ENCODE measurements around the gene RNF220.

Gene RNF220

GRCh38 chr1:44565259-44565750, 160.2 kb downstream of the RNF220 start:
- Histone ChIP-seq H3K36me3 (ENCODE audit: control insufficient read depth, low read length) (no peaks in the 10 kb centered on the region), H3K9me2 (replicated peaks; ENCODE audit: control insufficient read depth, low read length) (no peaks in the 10 kb centered on the region), H3K79me2 (ENCODE audit: control insufficient read depth, low read length) (no peaks in the 10 kb centered on the region), H3K4me1 (ENCODE audit: control insufficient read depth, low read length) (no peaks in the 10 kb centered on the region), H3K27me3 (ENCODE audit: control insufficient read depth, low read length) (peaks cover 13% of the 10 kb centered on the region), H3K4me3 (ENCODE audit: low read length) (no peak overlapping the region), H4K20me1 (ENCODE audit: control insufficient read depth, insufficient read depth, low read depth, low read length) (no peaks in the 10 kb centered on the region), H3K9me3 (ENCODE audit: control insufficient read depth, insufficient read depth, low read length) (no peaks in the 10 kb centered on the region), H3K4me2 (ENCODE audit: low read length) (no peak overlapping the region), H3K27ac (ENCODE audit: low read depth, low read length) (no peak overlapping the region), H3F3A (ENCODE audit: control insufficient read depth, insufficient read depth) (no peaks in the 10 kb centered on the region)
- TF ChIP-seq, protein P1, sequence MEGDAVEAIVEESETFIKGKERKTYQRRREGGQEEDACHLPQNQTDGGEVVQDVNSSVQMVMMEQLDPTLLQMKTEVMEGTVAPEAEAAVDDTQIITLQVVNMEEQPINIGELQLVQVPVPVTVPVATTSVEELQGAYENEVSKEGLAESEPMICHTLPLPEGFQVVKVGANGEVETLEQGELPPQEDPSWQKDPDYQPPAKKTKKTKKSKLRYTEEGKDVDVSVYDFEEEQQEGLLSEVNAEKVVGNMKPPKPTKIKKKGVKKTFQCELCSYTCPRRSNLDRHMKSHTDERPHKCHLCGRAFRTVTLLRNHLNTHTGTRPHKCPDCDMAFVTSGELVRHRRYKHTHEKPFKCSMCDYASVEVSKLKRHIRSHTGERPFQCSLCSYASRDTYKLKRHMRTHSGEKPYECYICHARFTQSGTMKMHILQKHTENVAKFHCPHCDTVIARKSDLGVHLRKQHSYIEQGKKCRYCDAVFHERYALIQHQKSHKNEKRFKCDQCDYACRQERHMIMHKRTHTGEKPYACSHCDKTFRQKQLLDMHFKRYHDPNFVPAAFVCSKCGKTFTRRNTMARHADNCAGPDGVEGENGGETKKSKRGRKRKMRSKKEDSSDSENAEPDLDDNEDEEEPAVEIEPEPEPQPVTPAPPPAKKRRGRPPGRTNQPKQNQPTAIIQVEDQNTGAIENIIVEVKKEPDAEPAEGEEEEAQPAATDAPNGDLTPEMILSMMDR (IDR thresholded peaks at IDR 0.05; ENCODE audit: low read depth, low read length, poor library complexity, severe bottlenecking): no peak
- no peak for TF ChIP-seq EZH2phosphoT487 (IDR thresholded peaks at IDR 0.05; ENCODE audit: borderline replicate concordance, low read length)

DNA sequence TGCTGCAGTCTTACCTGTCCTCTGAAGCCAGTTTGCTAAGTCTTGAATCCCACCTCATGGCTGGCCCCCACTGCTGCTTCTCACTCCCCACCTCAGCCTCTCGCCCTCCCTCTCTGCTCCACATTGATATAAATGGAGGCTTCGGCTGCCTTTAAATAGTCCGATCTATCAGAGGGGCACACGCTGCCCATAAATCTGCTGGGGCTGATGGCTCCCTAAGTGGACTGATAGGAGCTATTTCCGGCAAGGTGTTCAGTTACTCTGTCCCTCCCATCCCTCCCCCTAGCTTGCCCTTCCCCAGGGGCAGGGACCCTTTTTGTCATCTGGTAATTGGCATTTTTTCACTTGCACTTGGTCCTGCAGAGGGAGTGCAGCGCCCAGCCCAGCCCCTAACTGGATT, 160.8 kb downstream of the RNF220 start:
- H3K4me2 ChIP-seq (ENCODE audit: low read length): no peak overlapping the region
- no peak overlapping the region for H3K27ac ChIP-seq (ENCODE audit: low read depth, low read length)
- no peak overlapping the region for H3K4me3 ChIP-seq (ENCODE audit: low read length)
- H3K79me2 ChIP-seq (ENCODE audit: control insufficient read depth, low read length): no peaks in the 10 kb centered on the region
- H3K9me2 ChIP-seq (replicated peaks; ENCODE audit: control insufficient read depth, low read length): no peaks in the 10 kb centered on the region
- H3K27me3 ChIP-seq (ENCODE audit: control insufficient read depth, low read length): peaks cover 13% of the 10 kb centered on the region
- TF ChIP-seq EZH2phosphoT487 (IDR thresholded peaks at IDR 0.05; ENCODE audit: borderline replicate concordance, low read length): no peak
- TF ChIP-seq, protein P1 (IDR thresholded peaks at IDR 0.05; ENCODE audit: low read depth, low read length, poor library complexity, severe bottlenecking): no peak
- H3K9me3 ChIP-seq (ENCODE audit: control insufficient read depth, insufficient read depth, low read length): no peaks in the 10 kb centered on the region
- H3F3A ChIP-seq (ENCODE audit: control insufficient read depth, insufficient read depth): no peaks in the 10 kb centered on the region
- H4K20me1 ChIP-seq (ENCODE audit: control insufficient read depth, insufficient read depth, low read depth, low read length): no peaks in the 10 kb centered on the region
- H3K36me3 ChIP-seq (ENCODE audit: control insufficient read depth, low read length): no peaks in the 10 kb centered on the region
- H3K4me1 ChIP-seq (ENCODE audit: control insufficient read depth, low read length): no peaks in the 10 kb centered on the region

DNA sequence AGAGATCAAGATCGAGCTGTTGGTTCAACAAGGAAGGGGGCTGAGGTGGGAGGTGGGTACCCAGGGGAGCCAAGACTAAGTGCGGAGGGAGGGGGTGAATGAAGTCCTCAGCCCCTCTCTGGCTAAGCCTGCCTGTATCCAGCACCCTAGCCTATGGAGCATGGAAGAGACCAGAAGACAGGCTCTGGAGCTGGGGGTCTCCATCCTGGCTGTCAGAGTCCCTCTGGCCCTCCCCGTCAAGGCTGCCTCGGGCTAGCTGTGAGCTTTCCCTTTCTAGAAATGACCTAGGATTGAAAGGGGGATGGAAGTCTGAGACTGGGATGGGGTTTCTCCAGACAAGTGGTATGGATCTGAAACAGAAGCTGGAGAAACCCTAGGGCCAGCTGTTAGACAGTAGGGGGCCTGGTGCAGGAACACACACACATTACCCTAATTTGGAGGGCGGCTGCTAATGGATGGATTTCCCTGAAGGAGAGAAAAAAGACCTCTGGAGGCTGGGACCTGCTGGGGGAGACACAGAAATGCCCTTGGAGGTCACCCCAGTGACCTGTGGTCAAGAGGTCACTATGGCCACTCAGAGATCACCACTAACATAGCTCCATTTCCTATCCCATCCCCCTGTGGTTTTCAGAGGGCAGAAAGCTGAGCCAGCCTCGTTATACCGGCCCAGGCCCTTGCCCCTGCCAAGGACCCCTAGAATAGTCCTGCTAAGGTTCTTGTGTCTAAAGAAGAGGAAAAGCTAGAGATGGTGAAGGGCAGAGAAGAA, 161.4 kb downstream of the RNF220 start:
- Histone ChIP-seq H3K4me1 (ENCODE audit: control insufficient read depth, low read length) (no peaks in the 10 kb centered on the region), H3K79me2 (ENCODE audit: control insufficient read depth, low read length) (no peaks in the 10 kb centered on the region), H3K4me2 (ENCODE audit: low read length) (no peak overlapping the region), H4K20me1 (ENCODE audit: control insufficient read depth, insufficient read depth, low read depth, low read length) (no peaks in the 10 kb centered on the region), H3F3A (ENCODE audit: control insufficient read depth, insufficient read depth) (no peaks in the 10 kb centered on the region), H3K36me3 (ENCODE audit: control insufficient read depth, low read length) (no peaks in the 10 kb centered on the region), H3K27ac (ENCODE audit: low read depth, low read length) (no peak overlapping the region), H3K27me3 (ENCODE audit: control insufficient read depth, low read length) (peaks cover 15% of the 10 kb centered on the region), H3K9me3 (ENCODE audit: control insufficient read depth, insufficient read depth, low read length) (no peaks in the 10 kb centered on the region), H3K9me2 (replicated peaks; ENCODE audit: control insufficient read depth, low read length) (no peaks in the 10 kb centered on the region), H3K4me3 (ENCODE audit: low read length) (no peak overlapping the region)
- TF ChIP-seq, protein P1 (IDR thresholded peaks at IDR 0.05; ENCODE audit: low read depth, low read length, poor library complexity, severe bottlenecking): no peak
- no peak for TF ChIP-seq EZH2phosphoT487 (IDR thresholded peaks at IDR 0.05; ENCODE audit: borderline replicate concordance, low read length)
